ENCODE results near the gene TPT1.
A peak's percentile ranks its signal among the peaks of the same experiment; 100 is the strongest.

The TPT1 gene

DNA sequence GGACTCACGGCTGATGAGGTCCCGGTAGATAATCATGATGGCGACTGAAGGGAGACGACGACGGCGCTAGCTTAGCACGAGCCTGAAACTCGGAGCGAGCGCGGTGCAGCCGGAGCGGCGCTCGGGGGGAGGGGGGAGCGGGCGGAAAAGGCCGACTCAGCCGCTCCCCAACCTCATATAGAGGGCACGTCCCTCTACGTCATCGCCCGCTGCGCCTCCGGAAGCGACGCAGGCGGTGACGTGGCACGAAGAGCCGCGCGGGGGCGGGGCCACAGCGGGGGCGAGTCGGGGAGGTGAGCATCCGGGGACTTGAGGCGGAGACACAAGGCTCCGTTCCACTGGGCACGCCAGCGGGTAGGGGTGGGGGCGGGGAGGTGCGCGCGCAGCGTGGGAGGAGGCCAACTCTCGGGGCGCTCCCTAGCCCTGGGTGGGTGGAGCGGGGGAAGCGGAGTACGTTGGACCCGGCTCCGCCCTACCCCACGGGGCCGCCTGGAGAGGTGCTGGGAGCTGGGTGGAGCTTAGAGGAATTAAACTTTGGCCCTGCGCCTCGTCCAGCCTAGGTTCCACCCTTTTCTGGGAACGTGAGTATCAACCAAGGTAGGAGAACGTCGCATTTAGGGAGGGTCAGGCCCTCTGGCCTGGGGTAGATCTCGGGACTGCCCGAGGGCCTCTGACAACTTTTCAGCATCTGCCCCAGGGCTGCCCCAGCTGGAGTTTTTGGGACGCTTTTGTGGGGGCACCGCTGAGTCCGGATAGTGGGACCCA, at the start of gene TPT1:
Gene TPT1, minus strand, starts transcription at position 150 of the 765 bp plus-strand sequence. Its CDS starts 114 bp downstream, at position 36.
- Histone ChIP-seq H3K36me3 (ENCODE audit: control insufficient read depth in 2 of 2, insufficient read depth in 1 of 2, low read length in 2 of 2) (peaks cover 30 to 44% of the 10 kb centered on the region in 2 experiments), H3K9me3 (ENCODE audit: control insufficient read depth, insufficient read depth, low read depth, low read length) (no peaks in the 10 kb centered on the region), H3K27ac (ENCODE audit: extremely low read depth, low read depth, low read length) (peak within 1 kb of the TSS; percentile 91), H3K4me3 (ENCODE audit: low read depth, low read length) (peak within 1 kb of the TSS; percentile 80), H3K4me1 (ENCODE audit: control insufficient read depth, insufficient read depth, low read length) (peaks cover 12% of the 10 kb centered on the region)
- CTCF ChIA-PET, result interaction anchor here (0.6 to 1.4 kb wide), 5 partner anchors 13 to 1360 kb away, joined by 3 to 4 read pairs (median 3); no protein-coding TSS in a partner anchor
- POLR2A ChIA-PET, result interaction anchor here (0.6 to 3.4 kb wide), 15 partner anchors 9 to 1081 kb away, joined by 3 to 47 read pairs (median 3); partner anchors contain the start of gene SLC25A30
- TF ChIP-seq ZNF558 (tag by site-specific recombination; IDR thresholded peaks at IDR 0.05), result no peak
- no peak for TF ChIP-seq ZNF529 (tag by site-specific recombination; IDR thresholded peaks at IDR 0.05; ENCODE audit: insufficient replicate concordance)
- no peak for TF ChIP-seq ZNF596 (tag by site-specific recombination; IDR thresholded peaks at IDR 0.05)
- no peak for TF ChIP-seq ZNF354C (tag by site-specific recombination; IDR thresholded peaks at IDR 0.05; ENCODE audit: borderline replicate concordance, low read depth)
- peak; percentile 81 for TF ChIP-seq SP3 (tag by site-specific recombination; IDR thresholded peaks at IDR 0.05)
- no peak for TF ChIP-seq ZNF266 (tag by site-specific recombination; IDR thresholded peaks at IDR 0.05; ENCODE audit: low read depth)
- TF ChIP-seq, protein P1, sequence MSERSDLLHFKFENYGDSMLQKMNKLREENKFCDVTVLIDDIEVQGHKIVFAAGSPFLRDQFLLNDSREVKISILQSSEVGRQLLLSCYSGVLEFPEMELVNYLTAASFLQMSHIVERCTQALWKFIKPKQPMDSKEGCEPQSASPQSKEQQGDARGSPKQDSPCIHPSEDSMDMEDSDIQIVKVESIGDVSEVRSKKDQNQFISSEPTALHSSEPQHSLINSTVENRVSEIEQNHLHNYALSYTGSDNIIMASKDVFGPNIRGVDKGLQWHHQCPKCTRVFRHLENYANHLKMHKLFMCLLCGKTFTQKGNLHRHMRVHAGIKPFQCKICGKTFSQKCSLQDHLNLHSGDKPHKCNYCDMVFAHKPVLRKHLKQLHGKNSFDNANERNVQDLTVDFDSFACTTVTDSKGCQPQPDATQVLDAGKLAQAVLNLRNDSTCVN (tag by site-specific recombination; optimal IDR thresholded peaks at IDR 0.05), result peak; percentile 97
- peak; percentile 96 for TF ChIP-seq EGR2 (tag by site-specific recombination; IDR thresholded peaks at IDR 0.05; ENCODE audit: low read depth)
- no peak; the same call in 1 of the 2 replicates for TF ChIP-seq ZNF600 (tag by site-specific recombination; IDR thresholded peaks at IDR 0.05)
- TF ChIP-seq PRDM1 (tag by site-specific recombination; IDR thresholded peaks at IDR 0.05), result no peak
- TF ChIP-seq ZNF830 (tag by site-specific recombination; IDR thresholded peaks at IDR 0.05; ENCODE audit: low read depth), result no peak
- TF ChIP-seq, protein P2, sequence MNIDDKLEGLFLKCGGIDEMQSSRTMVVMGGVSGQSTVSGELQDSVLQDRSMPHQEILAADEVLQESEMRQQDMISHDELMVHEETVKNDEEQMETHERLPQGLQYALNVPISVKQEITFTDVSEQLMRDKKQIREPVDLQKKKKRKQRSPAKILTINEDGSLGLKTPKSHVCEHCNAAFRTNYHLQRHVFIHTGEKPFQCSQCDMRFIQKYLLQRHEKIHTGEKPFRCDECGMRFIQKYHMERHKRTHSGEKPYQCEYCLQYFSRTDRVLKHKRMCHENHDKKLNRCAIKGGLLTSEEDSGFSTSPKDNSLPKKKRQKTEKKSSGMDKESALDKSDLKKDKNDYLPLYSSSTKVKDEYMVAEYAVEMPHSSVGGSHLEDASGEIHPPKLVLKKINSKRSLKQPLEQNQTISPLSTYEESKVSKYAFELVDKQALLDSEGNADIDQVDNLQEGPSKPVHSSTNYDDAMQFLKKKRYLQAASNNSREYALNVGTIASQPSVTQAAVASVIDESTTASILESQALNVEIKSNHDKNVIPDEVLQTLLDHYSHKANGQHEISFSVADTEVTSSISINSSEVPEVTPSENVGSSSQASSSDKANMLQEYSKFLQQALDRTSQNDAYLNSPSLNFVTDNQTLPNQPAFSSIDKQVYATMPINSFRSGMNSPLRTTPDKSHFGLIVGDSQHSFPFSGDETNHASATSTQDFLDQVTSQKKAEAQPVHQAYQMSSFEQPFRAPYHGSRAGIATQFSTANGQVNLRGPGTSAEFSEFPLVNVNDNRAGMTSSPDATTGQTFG (tag by site-specific recombination; IDR thresholded peaks at IDR 0.05; ENCODE audit: borderline replicate concordance), result no peak
- TF ChIP-seq, protein P3, sequence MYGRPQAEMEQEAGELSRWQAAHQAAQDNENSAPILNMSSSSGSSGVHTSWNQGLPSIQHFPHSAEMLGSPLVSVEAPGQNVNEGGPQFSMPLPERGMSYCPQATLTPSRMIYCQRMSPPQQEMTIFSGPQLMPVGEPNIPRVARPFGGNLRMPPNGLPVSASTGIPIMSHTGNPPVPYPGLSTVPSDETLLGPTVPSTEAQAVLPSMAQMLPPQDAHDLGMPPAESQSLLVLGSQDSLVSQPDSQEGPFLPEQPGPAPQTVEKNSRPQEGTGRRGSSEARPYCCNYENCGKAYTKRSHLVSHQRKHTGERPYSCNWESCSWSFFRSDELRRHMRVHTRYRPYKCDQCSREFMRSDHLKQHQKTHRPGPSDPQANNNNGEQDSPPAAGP (tag by site-specific recombination; IDR thresholded peaks at IDR 0.05), result peak; percentile 29; the same call in 1 of the 2 replicates
- TF ChIP-seq KLF1 (tag by site-specific recombination; IDR thresholded peaks at IDR 0.05), result peak; percentile 93
- TF ChIP-seq ZNF146 (tag by site-specific recombination; IDR thresholded peaks at IDR 0.05), result no peak; the same call in 1 of the 2 replicates
- TF ChIP-seq, protein P4, sequence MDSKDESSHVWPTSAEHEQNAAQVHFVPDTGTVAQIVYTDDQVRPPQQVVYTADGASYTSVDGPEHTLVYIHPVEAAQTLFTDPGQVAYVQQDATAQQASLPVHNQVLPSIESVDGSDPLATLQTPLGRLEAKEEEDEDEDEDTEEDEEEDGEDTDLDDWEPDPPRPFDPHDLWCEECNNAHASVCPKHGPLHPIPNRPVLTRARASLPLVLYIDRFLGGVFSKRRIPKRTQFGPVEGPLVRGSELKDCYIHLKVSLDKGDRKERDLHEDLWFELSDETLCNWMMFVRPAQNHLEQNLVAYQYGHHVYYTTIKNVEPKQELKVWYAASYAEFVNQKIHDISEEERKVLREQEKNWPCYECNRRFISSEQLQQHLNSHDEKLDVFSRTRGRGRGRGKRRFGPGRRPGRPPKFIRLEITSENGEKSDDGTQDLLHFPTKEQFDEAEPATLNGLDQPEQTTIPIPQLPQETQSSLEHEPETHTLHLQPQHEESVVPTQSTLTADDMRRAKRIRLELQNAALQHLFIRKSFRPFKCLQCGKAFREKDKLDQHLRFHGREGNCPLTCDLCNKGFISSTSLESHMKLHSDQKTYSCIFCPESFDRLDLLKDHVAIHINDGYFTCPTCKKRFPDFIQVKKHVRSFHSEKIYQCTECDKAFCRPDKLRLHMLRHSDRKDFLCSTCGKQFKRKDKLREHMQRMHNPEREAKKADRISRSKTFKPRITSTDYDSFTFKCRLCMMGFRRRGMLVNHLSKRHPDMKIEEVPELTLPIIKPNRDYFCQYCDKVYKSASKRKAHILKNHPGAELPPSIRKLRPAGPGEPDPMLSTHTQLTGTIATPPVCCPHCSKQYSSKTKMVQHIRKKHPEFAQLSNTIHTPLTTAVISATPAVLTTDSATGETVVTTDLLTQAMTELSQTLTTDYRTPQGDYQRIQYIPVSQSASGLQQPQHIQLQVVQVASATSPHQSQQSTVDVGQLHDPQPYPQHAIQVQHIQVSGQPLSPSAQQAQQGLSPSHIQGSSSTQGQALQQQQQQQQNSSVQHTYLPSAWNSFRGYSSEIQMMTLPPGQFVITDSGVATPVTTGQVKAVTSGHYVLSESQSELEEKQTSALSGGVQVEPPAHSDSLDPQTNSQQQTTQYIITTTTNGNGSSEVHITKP (tag by site-specific recombination; IDR thresholded peaks at IDR 0.05), result peak; percentile 67; the same call in 1 of the 2 replicates
- TF ChIP-seq ZNF837 (tag by site-specific recombination; IDR thresholded peaks at IDR 0.05), result no peak
- TF ChIP-seq ZNF155 (tag by site-specific recombination; IDR thresholded peaks at IDR 0.05), result no peak
- TF ChIP-seq, protein P5, sequence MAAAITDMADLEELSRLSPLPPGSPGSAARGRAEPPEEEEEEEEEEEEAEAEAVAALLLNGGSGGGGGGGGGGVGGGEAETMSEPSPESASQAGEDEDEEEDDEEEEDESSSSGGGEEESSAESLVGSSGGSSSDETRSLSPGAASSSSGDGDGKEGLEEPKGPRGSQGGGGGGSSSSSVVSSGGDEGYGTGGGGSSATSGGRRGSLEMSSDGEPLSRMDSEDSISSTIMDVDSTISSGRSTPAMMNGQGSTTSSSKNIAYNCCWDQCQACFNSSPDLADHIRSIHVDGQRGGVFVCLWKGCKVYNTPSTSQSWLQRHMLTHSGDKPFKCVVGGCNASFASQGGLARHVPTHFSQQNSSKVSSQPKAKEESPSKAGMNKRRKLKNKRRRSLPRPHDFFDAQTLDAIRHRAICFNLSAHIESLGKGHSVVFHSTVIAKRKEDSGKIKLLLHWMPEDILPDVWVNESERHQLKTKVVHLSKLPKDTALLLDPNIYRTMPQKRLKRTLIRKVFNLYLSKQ (tag by site-specific recombination; IDR thresholded peaks at IDR 0.05; ENCODE audit: borderline replicate concordance), result no peak
- TF ChIP-seq FEZF1 (tag by site-specific recombination; IDR thresholded peaks at IDR 0.05), result no peak
- no peak; the same call in 1 of the 2 replicates for TF ChIP-seq ZFP37 (tag by site-specific recombination; IDR thresholded peaks at IDR 0.05)
- no peak for TF ChIP-seq ZNF785 (tag by site-specific recombination; IDR thresholded peaks at IDR 0.05)
- no peak for TF ChIP-seq ZNF112 (tag by site-specific recombination; IDR thresholded peaks at IDR 0.05)
- TF ChIP-seq, protein P6, sequence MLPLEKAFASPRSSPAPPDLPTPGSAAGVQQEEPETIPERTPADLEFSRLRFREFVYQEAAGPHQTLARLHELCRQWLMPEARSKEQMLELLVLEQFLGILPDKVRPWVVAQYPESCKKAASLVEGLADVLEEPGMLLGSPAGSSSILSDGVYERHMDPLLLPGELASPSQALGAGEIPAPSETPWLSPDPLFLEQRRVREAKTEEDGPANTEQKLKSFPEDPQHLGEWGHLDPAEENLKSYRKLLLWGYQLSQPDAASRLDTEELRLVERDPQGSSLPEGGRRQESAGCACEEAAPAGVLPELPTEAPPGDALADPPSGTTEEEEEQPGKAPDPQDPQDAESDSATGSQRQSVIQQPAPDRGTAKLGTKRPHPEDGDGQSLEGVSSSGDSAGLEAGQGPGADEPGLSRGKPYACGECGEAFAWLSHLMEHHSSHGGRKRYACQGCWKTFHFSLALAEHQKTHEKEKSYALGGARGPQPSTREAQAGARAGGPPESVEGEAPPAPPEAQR (tag by site-specific recombination; IDR thresholded peaks at IDR 0.05), result no peak
- TF ChIP-seq ZNF10 (tag by site-specific recombination; IDR thresholded peaks at IDR 0.05), result no peak
- no peak for TF ChIP-seq ZNF776 (tag by site-specific recombination; IDR thresholded peaks at IDR 0.05; ENCODE audit: borderline replicate concordance)
